GM21526 (cell line): ENCODE measurements around the gene FCRLA.
"Not testable (repeated sequence)": the region's sequence is repeated elsewhere in the genome, so short reads cannot be mapped to it uniquely, and the experiment has no call there.

Experiments
- ATAC-seq: cut with Tn5 transposase; IDR thresholded peaks from one replicate; pipeline ENCODE4 v1.9.1; 2021; ENCODE audit warnings: moderate library complexity; ENCODE audit not compliant: unreplicated experiment, low FRiP score

The FCRLA gene

GRCh38 chr1:161702250-161702649 lies 4.8 kb upstream of the FCRLA start:
- no peak for ATAC-seq

DNA sequence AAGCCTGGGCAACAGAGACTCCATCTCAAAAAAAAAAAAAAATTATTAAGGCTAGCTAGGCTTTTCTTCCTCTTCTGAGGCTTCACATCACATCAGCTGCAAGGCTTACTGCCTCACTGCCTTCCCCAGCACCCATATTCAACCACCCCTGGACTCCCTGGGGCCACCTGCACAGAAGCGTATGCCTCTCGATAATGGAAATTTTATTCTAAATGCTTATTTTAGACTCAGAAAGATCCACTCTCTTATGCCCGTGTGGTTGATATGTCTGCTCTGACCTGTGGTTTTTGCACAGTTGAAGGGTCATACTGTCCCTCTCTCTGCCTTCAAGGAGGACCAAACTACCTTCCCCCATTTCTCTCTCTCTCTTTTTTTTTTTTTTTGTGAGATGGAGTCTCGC lies 1.5 kb upstream of the FCRLA start:
- ATAC-seq, result no peak

GRCh38 chr1:161706113-161706481 lies 932 bp upstream of the FCRLA start:
- ATAC-seq, result no peak

- no peak for ATAC-seq
Observed at GRCh38 chr1:161707503-161707902, 474 bp downstream of the FCRLA start.

- ATAC-seq, result no peak
Observed at GRCh38 chr1:161709373-161709772, 2.3 kb downstream of the FCRLA start.

DNA sequence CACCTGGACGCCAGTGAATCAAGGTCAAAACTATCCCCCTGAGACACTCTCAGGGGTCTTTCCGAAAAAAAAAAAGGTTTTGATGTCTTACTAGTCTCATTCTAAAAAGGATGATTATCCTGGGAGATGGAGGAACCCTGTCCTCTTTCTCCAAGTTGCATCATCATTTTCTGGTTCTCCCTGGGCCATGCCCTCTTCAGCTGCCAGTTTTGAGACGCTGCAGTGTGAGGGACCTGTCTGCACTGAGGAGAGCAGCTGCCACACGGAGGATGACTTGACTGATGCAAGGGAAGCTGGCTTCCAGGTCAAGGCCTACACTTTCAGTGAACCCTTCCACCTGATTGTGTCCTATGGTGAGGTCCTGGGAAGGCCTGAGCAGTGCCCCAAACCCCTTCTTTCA lies 3.5 kb downstream of the FCRLA start:
- ATAC-seq, result no peak

DNA sequence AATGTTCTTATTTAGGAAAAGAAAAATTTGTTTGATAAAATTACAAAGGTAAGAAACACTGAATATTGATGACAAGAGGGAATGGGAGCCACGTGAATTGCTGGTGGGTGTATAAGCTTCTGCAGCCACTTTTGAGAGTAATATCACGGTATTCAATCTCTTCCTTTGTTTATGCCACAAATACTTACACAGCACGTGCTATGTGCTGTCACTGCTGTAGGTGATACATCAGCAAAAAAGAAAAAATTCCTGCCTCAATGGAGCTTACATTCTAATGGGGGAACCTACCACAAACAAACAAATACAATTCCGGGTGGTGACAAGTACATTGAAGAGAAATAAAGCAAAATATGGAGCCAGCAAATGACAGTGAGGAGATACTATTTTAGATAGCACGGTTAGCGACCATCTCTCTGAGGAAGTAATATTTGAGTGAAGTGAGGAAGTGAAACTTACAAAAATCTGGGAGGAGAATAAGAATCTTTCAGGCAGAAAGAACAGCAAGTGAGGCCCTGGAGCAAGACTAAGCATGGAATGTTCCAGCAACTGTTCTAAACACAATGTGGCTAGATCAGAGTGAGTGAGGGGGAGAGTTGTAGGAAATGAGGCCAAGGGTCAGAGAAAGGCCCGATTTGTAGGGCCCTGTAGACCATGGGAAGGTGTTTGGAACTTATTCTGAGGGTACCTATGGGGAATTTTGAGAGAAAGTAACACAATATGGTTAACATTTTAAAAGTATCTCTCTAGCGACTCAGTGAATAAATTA lies 11.7 kb downstream of the FCRLA start:
- peak; percentile 41 for ATAC-seq

- ATAC-seq, result peak; percentile 32
Observed at GRCh38 chr1:161719325-161719611, 12.2 kb downstream of the FCRLA start.

DNA sequence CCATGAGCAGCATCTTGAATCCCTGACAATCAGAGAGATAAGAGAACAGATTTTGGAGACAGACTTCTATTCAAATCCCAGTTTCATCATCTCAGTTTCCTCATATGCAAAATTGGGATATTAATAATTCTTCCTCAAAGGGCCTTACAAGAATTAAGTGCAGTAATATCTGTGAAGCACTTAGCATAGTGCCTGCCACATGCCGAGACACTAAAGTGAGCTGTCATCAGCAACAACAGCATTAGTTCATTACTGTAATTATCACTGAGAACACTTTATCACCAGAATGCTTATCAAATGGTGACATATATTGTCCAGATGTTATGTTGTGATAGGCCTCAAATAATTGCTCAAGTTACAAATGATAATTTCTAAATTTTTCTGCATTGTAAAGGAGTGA lies 13.4 kb downstream of the FCRLA start:
- ATAC-seq, result no peak

DNA sequence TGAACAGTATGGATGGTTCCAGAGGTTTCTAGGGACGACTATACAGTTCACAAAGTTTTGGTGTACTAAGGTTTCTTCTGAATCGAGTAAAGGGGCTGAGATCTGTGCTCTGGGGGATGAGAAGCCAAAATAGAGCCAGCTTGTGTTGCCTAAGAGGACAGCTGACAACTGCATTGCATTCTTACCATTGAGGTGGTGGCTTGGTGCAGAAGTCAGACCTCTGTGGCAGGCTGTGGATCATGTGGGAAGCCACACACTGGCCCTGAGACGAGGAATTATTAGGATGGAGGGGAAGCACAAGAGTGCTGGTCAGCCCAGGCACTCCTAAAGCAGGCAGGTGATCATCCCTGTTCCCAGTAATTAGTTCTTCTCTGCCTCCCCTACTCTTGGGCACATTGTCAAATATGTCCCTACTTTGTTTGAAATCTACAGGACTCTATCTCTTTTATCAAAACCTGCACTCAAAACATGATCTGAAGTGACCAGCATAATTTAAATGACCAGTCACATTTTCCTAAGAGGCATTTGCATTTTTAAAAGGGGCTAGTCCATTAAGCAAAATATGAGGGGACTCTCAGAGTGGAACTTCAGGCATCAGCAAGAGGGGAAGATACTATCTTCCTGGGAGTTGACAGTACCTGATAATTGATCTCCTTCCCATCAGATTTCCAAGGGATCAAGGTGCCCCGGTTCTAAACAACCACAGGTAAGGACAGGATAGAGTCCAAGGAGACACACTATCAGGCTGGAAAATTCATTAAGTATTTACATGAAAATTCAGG lies 14.1 kb downstream of the FCRLA start, which contains the start of gene FCRLB:
Gene FCRLB, plus strand, starts transcription at position 589 of the 782 bp plus-strand sequence. CDS start 1,129 bp downstream, outside the sequence.
- ATAC-seq, result no peak

GRCh38 chr1:161721738-161722343 lies 14.8 kb downstream of the FCRLA start:
- ATAC-seq, result no peak

GRCh38 chr1:161722406-161722805 lies 15.4 kb downstream of the FCRLA start:
- ATAC-seq, result no peak

DNA sequence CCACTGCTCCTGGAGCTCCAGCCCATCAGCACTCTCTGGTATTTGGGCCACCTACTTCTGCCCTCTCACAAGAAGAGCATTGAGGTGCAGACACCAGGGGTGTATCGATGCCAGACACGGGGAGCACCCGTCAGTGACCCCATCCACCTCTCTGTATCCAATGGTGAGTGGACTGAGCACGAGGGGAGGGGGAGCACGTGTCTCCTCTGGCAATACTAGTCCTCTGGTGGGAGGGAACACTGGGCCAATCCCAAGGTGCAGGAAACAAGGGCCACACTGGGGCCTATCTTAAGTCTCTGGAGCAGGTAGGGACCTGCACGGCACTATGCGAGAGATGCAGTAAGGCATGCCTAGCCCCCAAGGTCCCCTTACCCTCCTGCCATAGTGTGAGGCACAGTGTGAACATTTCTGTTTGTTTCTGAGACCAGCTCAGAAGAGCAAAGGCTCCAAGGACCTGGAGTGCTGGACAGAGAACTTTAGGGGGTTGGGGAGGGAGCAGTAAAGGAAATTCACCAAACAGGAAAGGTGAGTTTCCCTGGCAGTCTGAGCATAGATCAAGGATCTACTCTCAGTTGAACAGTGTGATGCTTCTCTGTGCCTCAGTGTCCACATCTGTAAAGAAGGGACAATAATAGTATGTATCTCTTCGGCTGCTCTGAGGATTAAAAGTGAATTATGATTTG lies 16.6 kb downstream of the FCRLA start:
- ATAC-seq, result no peak

DNA sequence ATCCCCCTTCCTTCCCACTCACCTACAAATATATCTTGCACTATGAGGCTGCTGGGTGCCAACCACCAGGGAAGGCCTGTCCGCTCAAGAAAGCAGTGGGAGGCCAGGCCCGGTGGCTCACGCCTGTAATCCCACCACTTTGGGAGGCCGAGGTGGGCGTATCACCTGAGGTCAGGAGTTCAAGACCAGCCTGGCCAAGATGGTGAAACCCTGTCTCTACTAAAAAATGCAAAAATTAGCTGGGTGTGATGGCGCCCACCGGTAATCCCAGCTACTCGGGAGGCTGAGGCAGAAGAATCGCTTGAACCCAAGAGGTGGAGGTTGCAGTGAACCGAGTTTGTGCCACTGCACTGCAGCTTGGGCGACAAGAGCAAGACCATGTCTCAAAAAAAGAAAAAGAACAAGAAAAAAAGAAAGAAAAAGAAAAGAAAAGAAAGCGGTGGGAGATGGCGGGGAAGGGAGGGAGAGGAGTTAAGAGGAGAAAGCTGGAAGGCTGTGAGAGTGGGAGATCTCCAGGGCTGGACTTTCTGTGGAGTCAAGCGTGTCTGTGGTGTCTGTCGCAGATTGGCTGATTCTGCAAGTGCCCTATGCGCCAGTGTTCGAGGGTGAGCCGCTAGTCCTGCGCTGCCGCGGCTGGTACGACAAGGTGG lies 18.4 kb downstream of the FCRLA start:
- ATAC-seq, result not testable (repeated sequence)

- ATAC-seq, result peak; percentile 19
Observed at GRCh38 chr1:161725908-161726472, 19.0 kb downstream of the FCRLA start.

GRCh38 chr1:161726473-161727255 lies 19.6 kb downstream of the FCRLA start:
- peak; percentile 38 for ATAC-seq

DNA sequence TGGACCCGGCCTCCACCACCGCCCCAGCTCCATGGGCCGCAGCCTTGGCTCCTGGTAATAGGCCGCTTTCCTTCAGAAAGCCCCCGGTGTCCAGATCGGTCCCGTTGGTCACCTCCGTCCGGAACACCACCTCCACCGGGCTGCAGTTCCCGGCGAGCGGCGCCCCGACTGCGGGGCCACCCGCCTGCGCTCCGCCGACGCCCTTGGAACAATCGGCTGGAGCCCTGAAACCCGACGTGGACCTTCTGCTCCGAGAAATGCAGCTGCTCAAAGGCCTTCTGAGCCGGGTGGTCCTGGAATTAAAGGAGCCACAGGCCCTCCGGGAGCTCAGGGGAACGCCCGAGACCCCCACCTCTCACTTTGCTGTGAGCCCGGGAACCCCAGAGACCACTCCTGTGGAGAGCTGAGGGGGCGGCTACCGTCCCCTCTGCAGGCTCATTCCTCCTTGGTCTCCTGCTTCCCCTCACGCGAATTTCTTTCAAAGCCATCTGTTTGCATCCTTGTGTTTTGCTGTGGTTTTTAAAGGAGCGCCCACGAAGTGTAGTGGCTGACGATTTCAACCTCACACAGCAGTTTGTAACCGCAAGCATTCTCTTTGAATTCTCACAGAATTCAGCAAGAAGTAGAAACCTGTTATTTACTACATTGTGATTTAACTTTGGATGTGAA lies 20.4 kb downstream of the FCRLA start:
- peak; percentile 22 for ATAC-seq

GRCh38 chr1:161728376-161729226 lies 21.6 kb downstream of the FCRLA start:
- no peak for ATAC-seq
